HepG2 (cell line): ENCODE results near the gene DHRS9. TPM values are rescaled to one million over a fixed set of nuclear protein-coding genes. Genes with fewer than 3 reads are reported as not detected.

Experiments used
- ATAC-seq: fragments of 200-7000 bp; cut with Tn5 transposase; 3 replicates; pipeline ENCODE4 v1.9.1; 2020; ENCODE audit warnings: mild to moderate bottlenecking, moderate library complexity
- BruUV-seq: library from RNA; stranded (reverse); fragments of 400-500 nt; replicated peaks from 2 replicates; lab custom pipeline; 2021; lab: Mats Ljungman, UMichigan
- CTCF ChIA-PET: fragments of 300-600 bp; formaldehyde crosslinking; extraction: SDS; loops from one replicate; lab custom pipeline; 2021; ENCODE audit warnings: low total read pairs, inconsistent platforms, low intra/inter-chr PET ratio; lab: Yijun Ruan, JAX
- POLR2A ChIA-PET: fragments of 350-600 bp; sonication (Branson Sonifier 250); formaldehyde crosslinking; loops from one replicate; lab custom pipeline; 2020; ENCODE audit warnings: antibody characterized with exemption, inconsistent platforms; lab: Yijun Ruan, JAX
- DNase-seq: peaks from one replicate; pipeline ENCODE4 v3.0.0-alpha.2; 2015; ENCODE audit warnings: low spot score
- FAIRE-seq: peaks from 3 replicates; lab custom pipeline; 2011; peaks lifted over from hg19 to GRCh38; lab: Jason Lieb, UNC
- H2AFZ ChIP-seq: one replicate; pipeline ENCODE4 v1.6.1; 2011; ENCODE audit warnings: low read length, inconsistent platforms
- H3K27ac ChIP-seq: fragments of 300-600 bp; 3 replicates; pipeline ENCODE4 v1.8.0; 2011; ENCODE audit warnings: mixed run types, mild to moderate bottlenecking, mixed read lengths, low read length, inconsistent platforms; ENCODE audit not compliant: insufficient read depth; ENCODE audit errors: extremely low read length
- H3K27me3 ChIP-seq, 2 experiments: fragments of 200-600 bp in 1 of 2; 2 replicates in 1 of 2; 3 replicates in 1 of 2; pipeline versions ENCODE4 v1.6.0 to v1.8.0; 2011; ENCODE audit warnings: low read length in 2 of 2, mild to moderate bottlenecking in 2 of 2, moderate library complexity in 2 of 2, inconsistent platforms in 1 of 2; ENCODE audit not compliant: insufficient read depth in 2 of 2, control insufficient read depth in 1 of 2
- H3K36me3 ChIP-seq, 2 experiments: fragments of 200-600 bp in 1 of 2; replicated peaks in 1 of 2; 2 replicates in 1 of 2; 3 replicates in 1 of 2; pipeline versions ENCODE4 v1.5.1 to v1.8.0; 2011; ENCODE audit warnings: low read length in 2 of 2, inconsistent platforms in 1 of 2; ENCODE audit not compliant: insufficient read depth in 2 of 2, control insufficient read depth in 1 of 2
- H3K4me1 ChIP-seq: 2 replicates; pipeline ENCODE4 v1.5.1; 2012; ENCODE audit warnings: low read length, inconsistent platforms; ENCODE audit not compliant: insufficient read depth
- H3K4me2 ChIP-seq: 2 replicates; pipeline ENCODE4 v1.6.0; 2011; ENCODE audit warnings: low read depth, low read length, inconsistent platforms
- H3K4me3 ChIP-seq, 3 experiments: fragments of 200-600 bp in 1 of 3; sonication (generic), shearing (Covaris generic) in 1 of 3; replicated peaks in 1 of 3; 2 replicates each; pipeline ENCODE4 v1.5.1; 2011 to 2016; ENCODE audit warnings: low read length in 3 of 3, inconsistent platforms in 2 of 3, low read depth in 2 of 3, mild to moderate bottlenecking in 2 of 3, control low read depth in 1 of 3, mixed read lengths in 1 of 3; ENCODE audit not compliant: insufficient read depth in 1 of 3
- H3K79me2 ChIP-seq: one replicate; pipeline ENCODE4 v1.6.1; 2011; ENCODE audit warnings: low read length, inconsistent platforms; ENCODE audit not compliant: insufficient read depth
- H3K9ac ChIP-seq: 2 replicates; pipeline ENCODE4 v1.6.0; 2011; ENCODE audit warnings: mild to moderate bottlenecking, low read depth, low read length, inconsistent platforms; ENCODE audit not compliant: insufficient read depth
- H3K9me3 ChIP-seq: 2 replicates; pipeline ENCODE4 v1.5.1; 2012; ENCODE audit warnings: mild to moderate bottlenecking, low read length
- H4K20me1 ChIP-seq: 2 replicates; pipeline ENCODE4 v1.6.0; 2011; ENCODE audit warnings: inconsistent platforms, mild to moderate bottlenecking, low read length, moderate library complexity; ENCODE audit not compliant: insufficient read depth
- BCL6 ChIP-seq: IDR thresholded peaks from 2 replicates; pipeline ENCODE4 v1.6.1; 2016; ENCODE audit warnings: missing genetic modification reagents, missing compliant biosample characterization
- CEBPG ChIP-seq: IDR thresholded peaks from 2 replicates; pipeline ENCODE4 v1.6.1; 2016
- FOSL2 ChIP-seq: sonication (generic); formaldehyde crosslinking; IDR thresholded peaks from 2 replicates; pipeline ENCODE4 v1.4.0; 2020; ENCODE audit warnings: missing genetic modification reagents
- HMGA1 ChIP-seq: sonication (generic); formaldehyde crosslinking; conservative IDR thresholded peaks from 2 replicates; pipeline ENCODE4 v1.4.0; 2020; ENCODE audit warnings: missing genetic modification reagents
- MAFK ChIP-seq, 2 experiments: IDR thresholded peaks in 1 of 2; conservative IDR thresholded peaks in 1 of 2; 2 replicates each; pipeline ENCODE4 v1.6.1; 2011; ENCODE audit warnings: improper control_type of control experiment in 2 of 2, low read length in 2 of 2
- NFE2L2 ChIP-seq: fragments of 150-350 bp; IDR thresholded peaks from 2 replicates; pipeline ENCODE4 v1.6.1; 2014; ENCODE audit warnings: low read length
- ONECUT2 ChIP-seq: sonication (generic); formaldehyde crosslinking; IDR thresholded peaks from 2 replicates; pipeline ENCODE4 v1.4.0; 2020; ENCODE audit warnings: missing genetic modification reagents
- SNAPC2 ChIP-seq: sonication (generic); formaldehyde crosslinking; IDR thresholded peaks from 2 replicates; pipeline ENCODE4 v1.8.1; 2022; ENCODE audit warnings: mild to moderate bottlenecking, missing genetic modification reagents
- SOX13 ChIP-seq, 3 experiments: fragments of 450-650 bp in 1 of 3; sonication (generic) in 1 of 3; formaldehyde crosslinking in 1 of 3; IDR thresholded peaks in 2 of 3; conservative IDR thresholded peaks in 1 of 3; 2 replicates each; pipeline versions ENCODE4 v1.5.0 to v1.6.1; 2016 to 2020; ENCODE audit warnings: antibody characterized with exemption in 1 of 3, mild to moderate bottlenecking in 1 of 3, missing compliant biosample characterization in 1 of 3, missing genetic modification reagents in 1 of 3, moderate library complexity in 1 of 3
- ZFP90 ChIP-seq: sonication (generic); formaldehyde crosslinking; IDR thresholded peaks from 2 replicates; pipeline ENCODE4 v1.8.0; 2022; ENCODE audit warnings: missing genetic modification reagents, mild to moderate bottlenecking, inconsistent platforms, borderline replicate concordance
- ZIK1 ChIP-seq: sonication (generic); formaldehyde crosslinking; IDR thresholded peaks from 2 replicates; pipeline ENCODE4 v1.5.0; 2020; ENCODE audit warnings: mild to moderate bottlenecking, low read depth, missing genetic modification reagents, borderline replicate concordance
- ZNF570 ChIP-seq: sonication (generic); formaldehyde crosslinking; IDR thresholded peaks from 2 replicates; pipeline ENCODE4 v1.4.0; 2020; ENCODE audit warnings: mild to moderate bottlenecking, missing genetic modification reagents, borderline replicate concordance
- WGBS: methylation state at CpG from one replicate; pipeline ENCODE4 v1.1.6; 2017; ENCODE audit warnings: low lambda C conversion rate; 5-methylcytosine and 5-hydroxymethylcytosine counted together
- in situ Hi-C: cut with HindIII; loops from 2 replicates; pipeline ENCODE4 v1.10.0; 2017; ENCODE audit warnings: low pct_unique_long_range_greater_than_20kb; ENCODE audit not compliant: extremely low pct_ligation_motif_present
- intact Hi-C: fragments of 100-400 bp; cut with micrococcal nuclease; formaldehyde crosslinking; loops from one replicate; pipeline ENCODE4 v1.10.0; 2022; ENCODE audit not compliant: unreplicated experiment
- polyA plus RNA-seq, 8 experiments: library from polyadenylated mRNA; depleted of rRNA in 3 of 8; stranded (reverse) in 7 of 8; unstranded in 1 of 8; fragments of >200 nt; fragmentation: Illumina TruSeq in 4 of 8; extraction: Trizol in 4 of 8; gene quantifications; 2 replicates each; pipeline versions ENCODE4 v1.2.1 to v1.2.3, GENCODE V29; 2011 to 2016; ENCODE audit warnings: low read depth in 4 of 8, missing spikeins in 1 of 8, mixed read lengths in 1 of 8; ENCODE audit not compliant: insufficient read depth in 1 of 8
- total RNA-seq, 5 experiments: library from RNA; depleted of rRNA; stranded (reverse); fragments of >200 nt; fragmentation: Illumina TruSeq; extraction: Trizol; gene quantifications; 2 replicates each; pipeline ENCODE4 v1.2.3, GENCODE V29; 2016; ENCODE audit warnings: low read depth in 1 of 5
- TF ChIP-seq, protein P1 (sequence below): sonication (generic); formaldehyde crosslinking; IDR thresholded peaks from 2 replicates; pipeline ENCODE4 v1.5.0; 2020; ENCODE audit warnings: mild to moderate bottlenecking, missing genetic modification reagents
- TF ChIP-seq, protein P2 (sequence below): sonication (generic); formaldehyde crosslinking; IDR thresholded peaks from 2 replicates; pipeline ENCODE4 v1.8.1; 2023; ENCODE audit warnings: missing genetic modification reagents, mild to moderate bottlenecking, borderline replicate concordance
- TF ChIP-seq, protein P3 (sequence below): fragments of 450-650 bp; IDR thresholded peaks from 2 replicates; pipeline ENCODE4 v1.6.1; 2017; ENCODE audit warnings: mild to moderate bottlenecking

Gene DHRS9
- total and polyA plus RNA-seq, 2 of the 13 experiments (the other 11 are each of a cell fraction or from before 2014, with no cell fraction given) = not detected

DNA sequence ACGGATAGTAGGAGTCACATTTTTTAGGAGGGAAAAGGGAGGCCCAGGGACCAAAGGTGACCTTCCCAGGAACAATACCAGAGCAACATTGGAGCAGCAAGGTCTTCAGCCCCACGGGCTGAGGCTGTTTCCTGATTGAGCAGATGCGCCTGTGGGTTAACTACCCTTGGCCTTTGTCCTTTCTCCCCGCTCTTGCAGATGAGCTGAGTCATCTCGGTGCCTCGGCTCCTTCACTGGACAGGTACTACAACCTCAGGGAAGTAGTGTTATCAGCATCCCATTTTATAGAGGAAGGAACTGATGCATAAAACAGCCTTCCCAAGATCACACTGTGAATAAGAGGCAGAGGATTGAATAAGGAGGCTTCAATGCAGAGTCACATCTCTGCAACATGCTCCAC, 43.5 kb downstream of the DHRS9 start:
- CTCF ChIA-PET = interaction anchor here (0.8 kb wide), 1 partner anchor 29 kb away, joined by 3 read pairs; no protein-coding TSS in a partner anchor
- intact Hi-C loops = no loop called here

More for the DNA sequence above, 43.5 kb downstream of the DHRS9 start:
- in situ Hi-C loops = no loop called here
- Histone ChIP-seq H3K4me3 (no peak overlapping the region), H3K9me3 (no peaks in the 10 kb centered on the region), H3K79me2 (no peaks in the 10 kb centered on the region), H3K9ac (no peak overlapping the region), H3K27ac (no peak overlapping the region), H3K4me2 (no peak overlapping the region), H4K20me1 (no peaks in the 10 kb centered on the region), H3K36me3 (no peaks in the 10 kb centered on the region), H2AFZ (no peak overlapping the region), H3K4me1 (no peaks in the 10 kb centered on the region), H3K27me3 (peaks cover 5 to 15% of the 10 kb centered on the region in 2 experiments; a peak in 3 of 5 replicates)
- FAIRE-seq (no peak), DNase-seq (no peak), ATAC-seq (no peak; the same call in 2 of the 3 replicates)
- POLR2A ChIA-PET = no interaction called here
- BruUV-seq = no TSS peak
- 7% methylated on average over 6 of the region's 6 CpGs for WGBS
- no peak for TF ChIP-seq ONECUT2 (CRISPR knock-in tag)
- TF ChIP-seq ZNF570 (CRISPR knock-in tag) = no peak
- 0 out of 2 replicates have a peak, but pooled peaks have one; percentile 24 for TF ChIP-seq NFE2L2
- TF ChIP-seq, protein P1, sequence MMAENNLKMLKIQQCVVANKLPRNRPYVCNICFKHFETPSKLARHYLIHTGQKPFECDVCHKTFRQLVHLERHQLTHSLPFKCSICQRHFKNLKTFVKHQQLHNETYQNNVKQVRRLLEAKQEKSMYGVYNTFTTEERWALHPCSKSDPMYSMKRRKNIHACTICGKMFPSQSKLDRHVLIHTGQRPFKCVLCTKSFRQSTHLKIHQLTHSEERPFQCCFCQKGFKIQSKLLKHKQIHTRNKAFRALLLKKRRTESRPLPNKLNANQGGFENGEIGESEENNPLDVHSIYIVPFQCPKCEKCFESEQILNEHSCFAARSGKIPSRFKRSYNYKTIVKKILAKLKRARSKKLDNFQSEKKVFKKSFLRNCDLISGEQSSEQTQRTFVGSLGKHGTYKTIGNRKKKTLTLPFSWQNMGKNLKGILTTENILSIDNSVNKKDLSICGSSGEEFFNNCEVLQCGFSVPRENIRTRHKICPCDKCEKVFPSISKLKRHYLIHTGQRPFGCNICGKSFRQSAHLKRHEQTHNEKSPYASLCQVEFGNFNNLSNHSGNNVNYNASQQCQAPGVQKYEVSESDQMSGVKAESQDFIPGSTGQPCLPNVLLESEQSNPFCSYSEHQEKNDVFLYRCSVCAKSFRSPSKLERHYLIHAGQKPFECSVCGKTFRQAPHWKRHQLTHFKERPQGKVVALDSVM (CRISPR knock-in tag) = no peak
- TF ChIP-seq SOX13 (IDR thresholded peaks at IDR 0.05) = no peak
- no peak for TF ChIP-seq SOX13 (CRISPR knock-in tag; conservative IDR thresholded peaks at IDR 0.05 in 1 of 2, IDR thresholded peaks at IDR 0.05 in 1 of 2)
- TF ChIP-seq, protein P2, sequence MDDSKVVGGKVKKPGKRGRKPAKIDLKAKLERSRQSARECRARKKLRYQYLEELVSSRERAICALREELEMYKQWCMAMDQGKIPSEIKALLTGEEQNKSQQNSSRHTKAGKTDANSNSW (CRISPR knock-in tag) = no peak
- TF ChIP-seq, protein P3, sequence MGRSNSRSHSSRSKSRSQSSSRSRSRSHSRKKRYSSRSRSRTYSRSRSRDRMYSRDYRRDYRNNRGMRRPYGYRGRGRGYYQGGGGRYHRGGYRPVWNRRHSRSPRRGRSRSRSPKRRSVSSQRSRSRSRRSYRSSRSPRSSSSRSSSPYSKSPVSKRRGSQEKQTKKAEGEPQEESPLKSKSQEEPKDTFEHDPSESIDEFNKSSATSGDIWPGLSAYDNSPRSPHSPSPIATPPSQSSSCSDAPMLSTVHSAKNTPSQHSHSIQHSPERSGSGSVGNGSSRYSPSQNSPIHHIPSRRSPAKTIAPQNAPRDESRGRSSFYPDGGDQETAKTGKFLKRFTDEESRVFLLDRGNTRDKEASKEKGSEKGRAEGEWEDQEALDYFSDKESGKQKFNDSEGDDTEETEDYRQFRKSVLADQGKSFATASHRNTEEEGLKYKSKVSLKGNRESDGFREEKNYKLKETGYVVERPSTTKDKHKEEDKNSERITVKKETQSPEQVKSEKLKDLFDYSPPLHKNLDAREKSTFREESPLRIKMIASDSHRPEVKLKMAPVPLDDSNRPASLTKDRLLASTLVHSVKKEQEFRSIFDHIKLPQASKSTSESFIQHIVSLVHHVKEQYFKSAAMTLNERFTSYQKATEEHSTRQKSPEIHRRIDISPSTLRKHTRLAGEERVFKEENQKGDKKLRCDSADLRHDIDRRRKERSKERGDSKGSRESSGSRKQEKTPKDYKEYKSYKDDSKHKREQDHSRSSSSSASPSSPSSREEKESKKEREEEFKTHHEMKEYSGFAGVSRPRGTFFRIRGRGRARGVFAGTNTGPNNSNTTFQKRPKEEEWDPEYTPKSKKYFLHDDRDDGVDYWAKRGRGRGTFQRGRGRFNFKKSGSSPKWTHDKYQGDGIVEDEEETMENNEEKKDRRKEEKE = no peak
- no peak for TF ChIP-seq ZIK1 (CRISPR knock-in tag)
- 0 out of 4 replicates have a peak, but pooled peaks of 1 of the 2 experiments have one; percentile 8 for TF ChIP-seq MAFK (conservative IDR thresholded peaks at IDR 0.05 in 1 of 2, IDR thresholded peaks at IDR 0.05 in 1 of 2; ENCODE audit: low read length in 2 of 2)
- TF ChIP-seq BCL6 (CRISPR knock-in tag) = no peak
- no peak for TF ChIP-seq CEBPG
- TF ChIP-seq HMGA1 = no peak
- no peak for TF ChIP-seq SNAPC2
- TF ChIP-seq FOSL2 (CRISPR knock-in tag) = peak; percentile 46; the same call in 1 of the 2 replicates
- TF ChIP-seq ZFP90 (CRISPR knock-in tag) = no peak
